Neural progenitor cell (in vitro differentiated cells): ENCODE data around the gene ATG16L2.

Experiments
- EZH2 ChIP-seq: fragments of 200-600 bp; sonication (generic); IDR thresholded peaks from 2 replicates; pipeline ENCODE4 v1.6.1; 2017; ENCODE audit warnings: antibody characterized with exemption, mild to moderate bottlenecking, moderate library complexity
- TF ChIP-seq, protein P1 (sequence below): fragments of 200-600 bp; sonication (generic); IDR thresholded peaks from 2 replicates; pipeline ENCODE4 v1.5.1; 2017; ENCODE audit warnings: antibody characterized with exemption, mild to moderate bottlenecking

DNA sequence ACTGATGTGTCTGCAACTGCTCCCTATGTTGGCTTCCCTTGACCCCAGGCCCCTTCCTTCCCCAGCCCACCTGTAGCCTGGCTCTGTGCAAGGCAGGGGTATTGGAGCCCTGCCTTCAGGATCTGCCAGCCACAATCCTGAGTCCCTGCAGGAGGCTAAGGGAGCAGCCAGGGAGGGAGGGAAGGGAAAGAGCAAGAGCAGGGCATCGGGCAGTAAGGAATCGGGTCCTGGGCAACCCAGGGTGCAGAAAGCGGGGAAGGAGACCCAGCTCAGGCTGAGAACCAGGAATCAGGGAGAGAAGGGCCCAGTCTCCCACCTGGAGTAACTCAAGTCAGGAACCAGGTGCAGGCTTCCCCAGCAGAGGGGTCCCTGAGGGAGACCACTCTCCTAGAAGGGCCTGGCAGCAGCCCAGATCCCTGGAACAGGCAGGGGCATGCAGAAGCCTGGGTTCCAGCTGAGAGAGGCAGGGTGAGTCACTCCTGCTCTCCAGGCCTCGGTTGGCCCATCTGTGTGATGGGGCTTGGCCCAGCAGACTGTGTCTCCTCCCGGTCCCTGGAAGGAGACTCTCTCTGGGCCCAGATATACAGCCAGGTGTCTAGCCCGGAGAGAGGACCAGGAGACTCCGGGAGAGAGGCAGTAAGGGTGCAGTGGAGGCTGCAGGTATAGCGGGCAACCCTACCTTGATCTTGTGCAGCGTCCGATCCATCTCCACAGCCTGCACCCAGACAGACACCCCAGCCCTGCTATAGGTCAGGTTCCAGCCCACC is 33.7 kb upstream of the ATG16L2 start:
- TF ChIP-seq, protein P1, sequence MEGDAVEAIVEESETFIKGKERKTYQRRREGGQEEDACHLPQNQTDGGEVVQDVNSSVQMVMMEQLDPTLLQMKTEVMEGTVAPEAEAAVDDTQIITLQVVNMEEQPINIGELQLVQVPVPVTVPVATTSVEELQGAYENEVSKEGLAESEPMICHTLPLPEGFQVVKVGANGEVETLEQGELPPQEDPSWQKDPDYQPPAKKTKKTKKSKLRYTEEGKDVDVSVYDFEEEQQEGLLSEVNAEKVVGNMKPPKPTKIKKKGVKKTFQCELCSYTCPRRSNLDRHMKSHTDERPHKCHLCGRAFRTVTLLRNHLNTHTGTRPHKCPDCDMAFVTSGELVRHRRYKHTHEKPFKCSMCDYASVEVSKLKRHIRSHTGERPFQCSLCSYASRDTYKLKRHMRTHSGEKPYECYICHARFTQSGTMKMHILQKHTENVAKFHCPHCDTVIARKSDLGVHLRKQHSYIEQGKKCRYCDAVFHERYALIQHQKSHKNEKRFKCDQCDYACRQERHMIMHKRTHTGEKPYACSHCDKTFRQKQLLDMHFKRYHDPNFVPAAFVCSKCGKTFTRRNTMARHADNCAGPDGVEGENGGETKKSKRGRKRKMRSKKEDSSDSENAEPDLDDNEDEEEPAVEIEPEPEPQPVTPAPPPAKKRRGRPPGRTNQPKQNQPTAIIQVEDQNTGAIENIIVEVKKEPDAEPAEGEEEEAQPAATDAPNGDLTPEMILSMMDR = no peak
- no peak for TF ChIP-seq EZH2
